ENCODE data around the gene USF3.
"Not testable (repeated sequence)": the region's sequence is repeated elsewhere in the genome, so short reads cannot be mapped to it uniquely, and the experiment has no call there.

Gene USF3

DNA sequence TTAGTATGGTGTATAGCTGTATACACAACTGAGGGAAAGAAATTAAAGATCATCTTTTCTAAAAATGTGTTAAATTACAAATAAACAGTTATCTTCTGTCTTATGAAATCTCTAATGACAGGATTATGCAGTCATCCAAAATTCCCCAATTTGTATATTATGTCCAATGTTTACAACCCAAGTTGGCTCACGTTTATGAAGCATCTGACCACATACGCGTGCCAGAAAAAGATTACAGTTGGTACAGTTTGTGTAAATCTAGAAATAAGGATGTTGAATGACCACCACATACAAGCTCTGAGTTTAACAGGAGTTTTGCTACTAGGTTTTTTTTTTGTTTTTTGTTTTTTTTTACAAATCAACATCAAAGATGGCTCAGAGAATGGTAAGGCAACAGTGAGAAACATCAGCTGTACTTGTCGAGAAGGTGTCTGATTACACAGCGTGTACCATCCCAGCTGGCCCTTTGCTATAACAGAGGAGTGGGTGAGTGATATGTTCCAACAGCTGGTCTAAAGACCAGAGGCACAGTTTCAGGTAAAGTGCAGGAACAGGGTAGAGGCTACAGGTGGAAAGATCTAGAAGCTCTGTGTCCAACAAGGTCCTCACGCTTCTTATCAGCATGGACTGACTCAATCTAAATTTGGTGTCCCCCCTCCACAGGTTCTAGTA, 47.1 kb downstream of the USF3 start:
- no peak for DNase-seq (ENCODE audit: low read depth in 2 of 2)

DNA sequence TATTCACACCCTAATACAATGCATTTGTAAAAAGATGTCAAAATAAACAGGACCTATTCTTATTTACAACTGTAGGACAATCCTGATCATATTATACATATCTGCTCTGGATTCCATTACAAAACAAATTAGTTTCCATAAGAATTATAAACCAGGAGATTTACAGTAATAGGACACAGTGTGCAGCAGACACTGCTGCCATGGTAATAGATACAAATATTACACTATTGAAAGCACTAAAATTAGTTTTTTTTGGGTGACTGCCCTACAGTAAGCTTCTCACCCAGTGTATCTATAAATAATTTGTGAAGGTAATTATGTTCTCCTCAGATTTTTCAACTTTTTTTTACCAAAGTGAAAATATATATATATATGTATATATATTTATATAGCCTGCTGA, 47.9 kb downstream of the USF3 start:
- DNase-seq (ENCODE audit: low read depth in 2 of 2): no peak

DNA sequence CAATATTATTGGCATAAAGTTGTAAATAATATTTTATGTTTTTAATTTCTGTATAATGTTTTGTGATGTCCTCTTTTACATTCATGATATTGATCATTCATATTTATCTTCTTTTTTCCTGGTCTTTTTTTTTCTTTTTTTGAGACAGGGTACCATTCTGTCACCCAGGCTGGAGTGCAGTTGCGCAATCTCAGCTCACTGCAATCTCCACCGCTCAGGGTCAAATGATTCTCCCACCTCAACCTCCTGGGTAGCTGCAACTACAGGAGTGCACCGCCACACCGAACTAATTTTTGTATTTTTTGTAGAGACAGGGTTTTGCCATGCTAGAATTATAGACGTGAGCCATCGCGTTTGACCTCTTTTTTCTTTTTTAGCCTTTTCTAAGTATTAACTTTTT, 52.9 kb downstream of the USF3 start:
- no peak for DNase-seq (ENCODE audit: low read depth in 2 of 2)

DNA sequence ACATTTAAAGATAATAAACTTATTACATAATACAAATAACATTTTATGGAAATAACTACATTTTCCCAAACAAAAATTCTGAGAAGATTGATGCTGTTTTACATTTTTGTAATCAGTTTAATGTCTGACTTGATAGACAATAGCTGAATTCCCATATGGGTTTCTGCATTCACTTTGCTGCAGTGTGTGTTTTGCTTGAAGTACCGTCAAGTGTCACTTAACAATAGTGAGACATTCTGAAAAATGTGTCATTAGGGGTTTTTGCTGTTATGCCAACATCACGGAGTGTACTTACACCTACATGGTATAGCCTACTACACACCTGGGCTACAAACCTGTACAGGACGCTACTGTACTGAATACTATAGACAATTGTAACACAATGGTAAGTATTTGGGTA, 57.5 kb downstream of the USF3 start:
- no peak for DNase-seq (ENCODE audit: low read depth in 2 of 2)

DNA sequence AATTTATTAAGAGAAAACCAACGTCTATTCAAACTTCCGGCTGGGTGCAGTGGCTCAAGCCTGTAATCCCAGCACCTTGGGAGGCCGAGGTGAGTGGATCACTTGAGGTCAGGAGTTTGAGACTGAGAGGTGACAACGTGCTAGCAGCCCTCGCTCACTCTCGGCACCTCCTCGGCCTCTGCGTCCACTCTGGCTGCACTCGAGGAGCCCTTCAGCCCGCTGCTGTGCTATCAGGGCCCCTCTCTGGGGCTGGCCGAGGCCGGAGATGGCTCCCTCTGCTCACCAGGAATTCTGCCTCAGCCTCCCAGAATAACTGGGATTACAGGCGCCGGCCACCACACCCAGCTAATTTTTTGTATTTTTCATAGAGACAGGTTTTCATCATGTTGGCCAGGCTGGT, 58.7 kb downstream of the USF3 start:
- DNase-seq (ENCODE audit: low read depth in 2 of 2): no peak

DNA sequence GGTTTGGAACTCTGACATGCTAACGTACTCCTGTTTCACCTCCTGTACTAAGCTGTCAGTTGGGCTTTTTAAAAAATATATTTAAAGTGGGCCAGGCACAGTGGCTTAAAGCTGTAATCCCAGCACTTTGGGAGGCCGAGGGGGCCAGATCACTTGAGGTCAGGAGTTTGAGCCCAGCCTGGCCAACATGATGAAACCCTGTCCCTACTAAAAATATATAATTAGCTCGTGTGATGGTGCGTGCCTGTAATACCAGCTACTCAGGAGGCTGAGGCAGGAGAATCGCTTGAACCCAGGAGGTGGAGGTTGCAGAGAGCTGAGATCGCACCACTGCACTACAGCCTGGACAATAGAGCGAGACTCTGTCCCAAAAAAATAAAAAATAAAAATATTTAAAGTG, 60.4 kb downstream of the USF3 start:
- DNase-seq (ENCODE audit: low read depth in 2 of 2): not testable (repeated sequence)

DNA sequence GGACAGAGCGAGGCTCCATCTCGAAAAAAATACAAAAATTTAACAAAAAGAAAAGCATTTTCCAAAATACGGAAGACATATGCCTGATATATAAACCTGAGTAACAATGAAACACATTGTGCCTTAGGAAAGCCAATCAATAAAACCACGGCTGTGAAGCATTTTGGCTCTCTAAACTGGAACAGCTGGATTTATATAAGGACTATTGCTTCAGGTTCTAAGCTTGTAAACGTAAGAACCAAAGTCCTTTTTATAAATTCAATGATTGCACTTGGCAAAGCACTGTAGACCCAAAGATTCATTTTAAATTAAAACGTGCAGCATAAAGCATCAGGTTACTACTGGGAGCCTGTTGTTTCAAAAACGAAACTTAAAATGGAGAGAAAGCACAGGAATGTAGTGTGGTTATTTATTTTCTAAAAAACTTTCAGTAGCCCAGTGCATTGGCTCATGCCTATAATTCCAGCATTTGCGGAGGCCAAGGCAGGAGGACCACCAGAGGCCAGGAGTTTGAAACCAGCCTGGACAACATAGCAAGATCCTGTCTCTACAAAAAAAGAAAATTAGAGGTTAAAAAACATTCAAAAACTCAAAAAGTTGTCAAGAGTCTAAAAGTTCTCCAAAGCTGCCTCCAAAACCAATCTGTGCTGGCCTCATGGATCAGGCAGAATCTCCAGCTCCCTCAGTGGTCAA, 61.5 kb downstream of the USF3 start:
- no peak for DNase-seq (ENCODE audit: low read depth in 2 of 2)

DNA sequence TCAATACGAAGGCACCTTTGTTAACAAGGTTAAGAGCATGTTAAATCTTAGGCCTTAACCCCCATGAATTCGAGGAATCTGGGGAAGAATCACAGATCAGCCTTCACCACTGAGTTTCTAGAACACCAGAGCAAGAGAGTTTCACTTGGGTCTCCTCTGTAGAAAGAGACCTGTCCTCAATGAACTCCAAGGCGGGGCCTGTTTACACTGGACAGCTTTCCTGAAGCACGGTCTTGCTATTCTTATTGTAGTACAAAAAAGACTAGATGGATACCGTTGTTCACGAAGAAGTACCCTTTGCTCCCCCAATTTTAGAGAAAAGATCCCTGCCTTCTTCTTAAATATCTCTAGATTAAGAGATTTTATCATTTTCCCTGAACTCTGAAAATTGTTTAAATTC, 64.9 kb downstream of the USF3 start:
- no peak for DNase-seq (ENCODE audit: low read depth in 2 of 2)

DNA sequence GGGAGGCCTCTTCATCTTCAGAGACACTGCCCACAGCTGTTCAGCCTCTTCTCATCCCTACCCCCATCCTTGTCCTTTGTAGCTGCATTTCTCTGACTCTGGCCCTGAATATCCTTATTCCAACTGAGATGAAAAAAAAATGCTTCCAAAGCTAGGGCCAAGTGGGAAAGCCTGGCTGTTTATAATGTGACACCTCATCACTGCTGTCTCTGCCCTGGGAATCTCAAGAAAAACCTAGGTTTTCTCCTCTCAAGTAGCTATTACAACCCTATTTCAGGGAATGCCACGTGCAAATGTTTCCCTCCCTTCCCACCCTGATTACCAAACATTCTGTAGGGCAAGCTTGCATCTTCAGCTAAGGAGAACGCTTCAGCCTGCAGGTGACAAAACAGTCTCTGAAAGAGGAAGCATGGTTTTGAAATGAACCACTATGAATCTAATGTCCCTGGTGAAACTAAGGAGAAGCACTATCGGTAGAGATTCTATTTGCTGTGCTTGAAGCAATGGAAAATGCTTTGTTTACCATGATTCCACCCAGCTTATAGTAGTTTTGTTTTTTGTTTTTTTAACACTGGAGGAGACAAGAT, 65.4 kb downstream of the USF3 start:
- DNase-seq (ENCODE audit: low read depth in 2 of 2): no peak

DNA sequence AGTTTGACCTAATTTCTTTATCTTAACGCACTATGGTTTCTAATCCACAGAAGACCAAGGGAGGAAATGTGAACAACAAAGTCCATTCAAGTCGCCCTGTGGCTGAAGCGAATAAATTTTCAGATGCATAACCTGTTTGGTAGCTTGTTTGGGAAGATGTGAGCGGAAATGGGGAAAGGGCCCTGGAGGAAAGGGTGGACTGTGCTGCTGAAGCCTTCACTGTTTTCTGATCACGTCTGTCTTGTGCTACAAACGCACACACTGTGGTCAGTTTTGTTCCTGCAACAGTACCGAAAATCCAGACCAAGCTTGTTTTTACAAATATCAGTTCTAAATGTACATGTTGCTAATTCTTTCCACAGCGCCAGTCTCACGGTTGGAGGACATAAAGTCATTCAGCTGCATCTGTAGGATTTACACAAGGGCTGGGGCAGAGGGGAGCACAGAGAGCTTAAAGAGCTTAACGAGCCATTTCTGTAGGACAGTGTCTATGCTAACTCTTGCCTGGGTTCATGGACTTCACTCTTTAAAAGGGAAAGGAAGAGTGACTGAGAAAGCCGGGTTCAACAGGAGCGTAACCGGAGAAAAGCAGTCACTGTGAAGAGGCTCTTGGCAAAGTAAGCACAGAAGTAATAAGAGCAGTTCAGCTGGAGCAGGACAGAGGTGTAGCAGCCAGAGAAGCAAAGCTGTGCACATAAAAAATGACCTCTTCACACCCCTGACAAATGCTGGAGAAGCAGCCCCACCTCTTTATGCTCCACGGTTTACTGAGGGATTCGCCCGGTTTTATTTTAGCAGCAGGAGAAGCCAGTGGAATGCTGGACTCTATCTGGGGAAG, 66.6 kb downstream of the USF3 start:
- no peak for DNase-seq (ENCODE audit: low read depth in 2 of 2)

DNA sequence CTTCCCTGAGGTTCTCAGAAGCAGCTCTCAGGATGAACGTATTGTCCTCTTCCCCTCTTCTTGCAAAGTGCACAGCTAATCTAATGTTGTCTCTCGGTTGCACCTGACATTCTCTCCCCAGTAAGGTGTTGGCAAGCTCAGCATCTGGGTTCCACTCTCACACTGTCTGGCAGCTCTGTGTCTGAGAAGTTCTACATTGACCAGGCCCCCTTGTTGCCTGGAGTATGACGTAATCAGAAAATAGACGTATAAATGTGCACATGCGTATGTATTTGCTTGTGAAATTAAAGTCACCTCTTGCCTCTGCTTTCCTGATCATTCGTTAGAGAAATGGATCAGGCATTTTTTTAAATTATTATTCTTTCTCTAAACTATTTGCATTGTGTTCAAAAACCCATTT, 67.7 kb downstream of the USF3 start:
- DNase-seq (ENCODE audit: low read depth in 2 of 2): no peak

DNA sequence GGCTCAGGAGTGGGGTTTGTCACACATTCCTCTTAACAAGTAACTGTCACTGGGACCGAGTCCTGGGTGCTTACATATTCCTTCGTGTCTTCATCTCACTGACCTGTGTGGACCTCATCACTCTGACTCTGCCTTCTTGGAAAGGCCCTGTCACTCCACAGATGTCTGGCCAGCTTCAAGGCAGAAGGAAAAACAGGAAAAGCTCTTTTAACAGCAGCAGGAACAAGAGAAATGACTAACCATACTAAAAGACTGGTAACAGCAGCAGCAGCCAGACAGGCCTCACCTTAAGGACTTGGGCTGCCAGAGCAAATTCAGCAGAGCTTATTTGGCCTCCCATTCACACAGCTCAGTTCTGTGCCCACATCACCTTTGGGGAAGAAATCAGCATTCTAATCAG, 68.1 kb downstream of the USF3 start:
- DNase-seq (ENCODE audit: low read depth in 2 of 2): no peak

DNA sequence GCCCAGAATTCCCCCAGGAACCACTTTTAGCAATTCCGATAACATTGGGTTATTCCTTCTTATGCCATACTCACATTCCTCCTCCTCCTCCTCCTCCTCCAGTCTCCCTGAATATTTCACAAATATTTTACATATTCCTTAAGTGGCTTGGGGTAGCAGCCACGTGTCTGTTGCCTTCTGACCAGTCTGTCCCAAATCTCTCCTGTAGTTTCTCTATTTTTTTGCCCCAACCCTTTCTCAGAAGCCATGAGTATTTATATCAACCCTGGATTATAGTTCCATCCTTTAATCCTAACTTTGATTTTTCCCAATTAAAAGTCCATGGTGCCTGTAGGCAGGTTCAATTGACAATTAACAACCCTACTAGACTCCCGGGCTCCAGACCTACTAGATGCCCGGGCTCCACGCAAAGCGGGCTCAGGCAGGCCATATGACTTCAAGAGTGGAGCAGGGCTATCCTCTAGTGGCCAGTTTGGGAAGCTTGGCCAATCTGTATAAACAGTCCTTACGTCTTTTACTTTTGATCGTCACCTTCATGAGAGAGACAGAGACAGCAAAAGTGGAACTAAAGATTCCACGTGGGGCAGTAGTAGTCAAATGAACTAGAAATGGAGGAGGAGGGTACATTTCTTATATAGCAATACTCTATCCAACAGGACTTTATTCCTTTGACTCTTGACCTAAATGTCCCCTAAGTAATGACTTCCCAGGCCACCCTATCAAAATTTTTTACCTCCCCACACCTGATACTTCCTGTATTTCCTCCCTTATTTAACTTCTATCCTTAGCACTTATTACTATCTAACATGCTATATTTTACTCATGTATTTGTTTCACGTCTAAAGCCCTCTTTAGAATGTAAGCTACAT, 69.7 kb downstream of the USF3 start:
- no peak for DNase-seq (ENCODE audit: low read depth in 2 of 2)

DNA sequence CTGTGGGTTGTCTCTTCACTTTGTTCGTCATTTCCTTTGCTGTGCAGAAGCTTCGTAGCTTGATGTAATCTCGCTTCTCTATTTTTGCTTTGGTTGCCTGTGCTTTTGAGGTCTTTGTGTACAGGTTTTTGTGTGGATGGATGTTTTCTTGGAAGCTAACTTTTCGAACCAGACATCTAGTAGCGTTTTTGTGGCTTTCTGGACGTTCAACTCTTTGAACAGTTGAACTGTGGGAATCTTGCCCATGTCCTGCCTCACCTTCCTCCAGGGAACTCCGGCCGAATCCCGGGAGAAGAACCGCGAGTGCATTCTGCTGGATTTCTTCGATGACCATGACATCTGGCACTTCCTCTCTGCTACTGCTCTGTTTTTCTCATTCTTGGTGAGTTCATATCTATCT, 70.6 kb downstream of the USF3 start:
- DNase-seq (ENCODE audit: low read depth in 2 of 2): no peak

DNA sequence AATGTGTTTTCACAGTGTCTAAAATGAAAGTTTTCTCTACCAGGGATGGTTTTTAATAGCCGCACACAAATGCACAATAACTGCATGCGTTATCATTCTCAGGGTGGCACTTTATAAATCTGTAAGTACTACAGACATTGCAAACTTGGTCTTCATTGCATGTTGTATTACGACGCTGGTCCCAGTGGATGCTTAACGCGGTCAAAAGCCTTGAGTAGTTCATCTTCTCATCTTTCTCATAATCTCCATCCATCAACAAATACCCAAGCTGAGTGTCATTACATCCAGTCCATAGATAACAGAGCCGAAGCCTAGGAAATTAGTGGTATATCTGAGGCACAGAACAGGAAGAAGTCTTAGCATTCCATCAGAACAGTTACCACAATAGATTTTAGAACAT, 72.6 kb downstream of the USF3 start:
- DNase-seq (ENCODE audit: low read depth in 2 of 2): no peak

DNA sequence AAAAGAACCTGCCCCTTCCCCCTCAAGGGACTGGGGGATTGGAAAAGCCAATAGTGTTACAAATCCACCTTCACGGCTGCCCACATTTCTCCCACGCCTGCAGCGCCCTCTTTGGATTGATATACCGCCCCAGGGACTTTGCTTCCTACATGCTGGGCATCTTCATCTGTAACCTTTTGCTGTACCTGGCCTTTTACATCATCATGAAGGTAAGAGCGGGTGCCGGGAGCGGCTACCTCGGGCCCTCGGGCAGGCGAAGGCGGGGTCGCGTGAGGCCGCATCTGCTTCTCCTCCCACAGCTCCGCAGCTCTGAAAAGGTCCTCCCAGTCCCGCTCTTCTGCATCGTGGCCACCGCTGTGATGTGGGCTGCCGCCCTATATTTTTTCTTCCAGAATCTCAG, 73.1 kb downstream of the USF3 start:
- no peak for DNase-seq (ENCODE audit: low read depth in 2 of 2)

DNA sequence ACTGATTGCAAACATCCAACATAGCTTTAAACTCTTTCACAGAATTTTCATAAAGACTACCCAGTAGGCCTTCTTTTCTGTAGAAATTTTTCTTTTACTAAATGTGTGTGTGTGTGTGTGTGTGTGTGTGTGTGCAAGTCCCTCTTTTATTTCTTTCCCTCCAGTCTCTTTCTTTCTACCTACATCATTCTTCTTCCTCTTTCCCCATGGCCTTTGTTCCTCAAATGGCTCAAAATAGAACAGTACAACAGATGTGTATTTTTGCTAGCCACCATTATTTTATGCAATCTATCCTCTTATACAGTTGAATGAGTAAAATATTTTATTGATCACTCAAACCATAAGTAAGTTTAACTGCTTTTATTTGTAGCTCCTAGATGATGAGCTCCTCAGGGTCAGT, 76.4 kb downstream of the USF3 start:
- DNase-seq (ENCODE audit: low read depth in 2 of 2): no peak

DNA sequence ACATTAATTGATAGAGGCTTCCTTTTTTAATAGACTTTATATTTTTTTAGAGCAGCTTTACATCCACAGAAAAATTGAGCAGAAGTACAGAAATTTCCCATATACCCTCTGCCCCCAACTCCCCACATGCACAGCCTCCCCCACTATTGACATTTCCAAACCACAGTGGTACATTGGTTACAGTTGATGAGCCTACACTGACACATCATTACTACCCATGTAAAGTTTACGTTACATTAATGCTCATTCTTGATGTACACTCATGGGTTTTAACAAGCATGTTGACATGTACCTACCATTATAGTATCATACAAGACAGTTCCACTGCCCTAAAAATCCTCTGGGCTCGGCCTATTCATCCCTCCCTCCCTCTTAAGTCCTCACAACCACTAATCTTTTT, 78.7 kb downstream of the USF3 start:
- DNase-seq (ENCODE audit: low read depth in 2 of 2): no peak

DNA sequence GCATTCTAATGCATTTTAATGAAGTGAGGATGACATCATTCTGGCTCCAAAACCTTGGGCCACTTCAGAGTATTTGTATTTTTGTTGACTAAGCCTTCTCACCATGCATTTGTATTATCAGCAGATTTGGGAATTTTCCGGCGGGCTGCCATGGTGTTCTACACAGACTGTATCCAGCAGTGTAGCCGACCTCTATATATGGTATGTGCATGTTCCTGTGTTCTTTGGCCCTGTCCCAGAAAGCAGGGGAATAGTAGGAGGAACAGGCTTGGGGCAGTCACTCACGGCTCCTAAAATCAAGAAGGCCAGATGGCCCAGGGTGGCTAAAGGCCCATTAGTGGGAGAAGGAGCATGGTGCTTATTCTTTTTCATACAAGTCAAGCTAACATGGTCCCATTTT, 80.5 kb downstream of the USF3 start:
- no peak for DNase-seq (ENCODE audit: low read depth in 2 of 2)

DNA sequence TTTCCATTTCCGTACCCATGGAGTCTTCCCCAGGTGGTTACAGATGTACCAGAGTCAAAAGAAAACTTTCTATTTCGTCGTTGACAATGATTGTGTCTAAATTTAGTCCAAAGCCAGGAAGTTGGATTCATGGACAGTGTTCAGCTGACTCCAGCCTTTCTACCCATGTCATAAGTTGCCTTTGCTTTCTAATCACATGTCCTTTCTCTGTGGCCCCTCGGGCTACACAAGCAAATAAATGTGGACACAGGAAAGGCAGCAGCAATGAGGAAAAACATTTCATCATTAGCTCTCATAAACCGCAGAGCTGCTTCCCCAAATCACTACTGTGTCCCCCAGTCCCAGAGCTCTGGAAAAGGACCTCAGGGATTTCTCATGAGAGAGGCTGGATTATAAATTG, 82.0 kb downstream of the USF3 start:
- no peak for DNase-seq (ENCODE audit: low read depth in 2 of 2)

DNA sequence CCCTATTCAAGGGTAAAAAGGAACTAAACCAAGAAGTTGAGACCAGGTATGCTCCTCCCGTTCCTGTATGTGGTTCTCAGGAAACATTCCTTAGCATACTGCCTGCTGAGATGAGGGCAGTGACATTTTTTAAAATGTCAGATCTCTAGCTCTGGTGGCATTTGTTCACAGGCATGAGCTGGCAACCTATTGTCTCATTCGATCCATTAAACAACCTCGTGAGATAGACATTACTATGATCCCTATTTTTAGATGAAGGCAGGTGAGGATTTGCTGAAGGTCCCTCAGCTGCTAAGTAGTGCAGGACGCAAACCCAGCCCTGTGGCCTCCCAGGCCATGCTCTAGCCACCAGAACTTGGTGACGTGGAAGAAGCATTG, 89.2 kb downstream of the USF3 start:
- DNase-seq (ENCODE audit: low read depth in 2 of 2): no peak

All from stimulated activated CD4-positive, alpha-beta T cell treated with anti-CD3 and anti-CD28 coated beads, Interleukin-1b, Interleukin-23, amount 100 ng/mL, for 1 hour (primary cell).